Neural cell (in vitro differentiated cells): Measurements from ENCODE around the gene YDJC.

Experiments used
- CTCF ChIP-seq: fragments of 450-650 bp; IDR thresholded peaks from 2 replicates; pipeline ENCODE4 v1.5.1; 2014; ENCODE audit warnings: antibody characterized with exemption, mild to moderate bottlenecking, moderate library complexity; ENCODE audit not compliant: poor library complexity, severe bottlenecking
- EP300 ChIP-seq: fragments of 450-650 bp; conservative IDR thresholded peaks from 2 replicates; pipeline ENCODE4 v1.6.1; 2014; ENCODE audit warnings: antibody characterized with exemption, mild to moderate bottlenecking, moderate library complexity; ENCODE audit not compliant: poor library complexity, severe bottlenecking
- POLR2AphosphoS5 ChIP-seq: IDR thresholded peaks from 2 replicates; pipeline ENCODE4 v1.6.1; 2012
- RAD21 ChIP-seq: fragments of 450-650 bp; conservative IDR thresholded peaks from 2 replicates; pipeline ENCODE4 v1.6.1; 2014; ENCODE audit warnings: antibody characterized with exemption, mild to moderate bottlenecking, moderate library complexity

- TF ChIP-seq CTCF = no peak
- TF ChIP-seq RAD21 = no peak
- no peak for TF ChIP-seq EP300
- TF ChIP-seq POLR2AphosphoS5 = no peak
Measured at GRCh38 chr22:21603973-21604372, 25.8 kb downstream of the YDJC start.
